ENCODE results near the gene ANTXRL.
"Not testable (repeated sequence)": the region's sequence is repeated elsewhere in the genome, so short reads cannot be mapped to it uniquely, and the experiment has no call there.

The ANTXRL gene

DNA sequence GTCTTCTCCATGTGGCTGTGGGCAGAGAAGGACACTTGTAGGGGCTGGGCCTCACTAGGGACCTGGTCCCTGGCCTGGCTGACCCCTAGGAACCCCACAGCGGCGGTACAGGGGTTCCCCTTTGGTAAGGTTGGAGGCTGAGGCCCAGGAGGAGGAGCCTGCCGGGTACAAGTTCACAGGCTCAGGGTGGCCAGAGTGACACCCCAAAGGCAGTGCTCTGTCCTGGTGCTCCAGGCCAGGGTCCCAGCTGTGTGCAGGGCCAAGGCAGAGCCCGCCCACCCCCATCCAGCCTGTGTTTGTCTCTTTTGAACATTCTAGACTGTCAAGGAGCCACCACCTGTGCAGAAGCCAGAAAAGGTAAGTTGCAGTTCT lies 23.3 kb downstream of the ANTXRL start:
- no peak for TF ChIP-seq POLR2A (IDR thresholded peaks at IDR 0.05; ENCODE audit: low read length)
- TF ChIP-seq GATA1 (IDR thresholded peaks at IDR 0.05; ENCODE audit: low read depth, low read length), result no peak
- DNase-seq, result no peak

DNA sequence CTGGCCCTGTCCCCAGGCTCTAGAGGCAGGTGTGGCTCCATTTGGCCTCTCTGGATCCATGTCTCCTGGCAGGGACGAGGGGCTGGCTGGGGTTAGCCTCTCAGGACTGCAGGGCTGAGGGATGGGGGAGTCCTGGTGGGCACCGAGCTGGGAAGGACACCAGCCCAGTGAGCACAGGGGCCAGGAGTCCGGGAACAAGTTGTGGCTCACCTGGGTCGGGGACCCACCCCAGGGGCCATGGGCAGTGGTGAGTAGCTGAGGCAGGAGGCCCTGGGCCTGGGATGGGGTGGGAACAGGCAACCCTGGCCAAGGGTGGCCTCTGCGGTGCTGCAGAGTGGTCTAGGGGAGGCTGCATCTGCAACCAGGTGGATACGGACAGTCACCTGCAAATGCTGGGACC lies 24.1 kb downstream of the ANTXRL start:
- DNase-seq, result no peak
- no peak for TF ChIP-seq GATA1 (IDR thresholded peaks at IDR 0.05; ENCODE audit: low read depth, low read length)
- no peak for TF ChIP-seq POLR2A (IDR thresholded peaks at IDR 0.05; ENCODE audit: low read length)

DNA sequence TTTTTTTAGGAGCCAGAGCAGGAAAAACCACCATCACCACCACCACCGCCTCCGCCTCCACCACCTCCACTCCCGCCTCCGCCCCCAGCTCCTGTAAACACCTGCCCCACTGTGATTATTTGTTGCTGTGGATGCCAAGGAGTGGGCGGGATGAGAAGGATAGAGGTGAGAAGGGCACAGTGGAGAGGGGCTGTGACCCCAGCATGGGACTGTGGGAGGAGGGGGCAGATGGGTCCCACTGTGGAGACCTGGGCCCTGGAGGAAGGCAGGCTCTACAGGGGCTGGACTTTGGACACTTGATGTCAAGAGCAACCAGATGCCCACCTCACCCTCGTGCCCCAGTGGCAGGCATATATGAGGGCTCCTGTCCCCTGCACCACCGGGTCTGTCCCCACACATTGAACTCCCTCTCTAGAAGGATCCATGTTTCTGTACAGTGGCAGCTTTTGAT lies 24.7 kb downstream of the ANTXRL start:
- DNase-seq, result no peak
- TF ChIP-seq GATA1 (IDR thresholded peaks at IDR 0.05; ENCODE audit: low read depth, low read length) (no peak), POLR2A (IDR thresholded peaks at IDR 0.05; ENCODE audit: low read length) (no peak)

DNA sequence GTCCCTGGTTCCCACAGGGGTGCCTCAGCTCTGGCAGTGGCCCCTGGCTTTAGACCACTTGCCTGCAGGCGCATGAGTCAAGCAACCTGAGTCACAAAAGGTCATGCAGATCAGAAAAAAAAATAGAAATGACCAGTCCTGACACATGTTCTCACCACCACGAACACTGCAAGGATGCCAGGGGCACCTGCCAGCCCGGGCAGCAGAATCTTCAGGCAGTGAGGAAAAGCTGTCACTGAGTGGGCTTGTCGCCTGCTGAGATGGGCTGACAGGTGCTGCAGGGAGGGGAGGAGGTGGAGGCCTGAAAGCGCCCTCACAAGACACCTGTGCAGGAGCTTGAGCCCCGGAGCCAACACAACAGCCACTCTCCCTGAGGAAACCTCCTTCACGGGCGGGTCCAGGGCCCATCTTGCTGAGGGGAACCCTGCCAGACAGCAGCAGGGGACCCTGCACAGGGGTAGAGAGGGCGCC lies 25.2 kb downstream of the ANTXRL start:
- DNase-seq, result not testable (repeated sequence)

DNA sequence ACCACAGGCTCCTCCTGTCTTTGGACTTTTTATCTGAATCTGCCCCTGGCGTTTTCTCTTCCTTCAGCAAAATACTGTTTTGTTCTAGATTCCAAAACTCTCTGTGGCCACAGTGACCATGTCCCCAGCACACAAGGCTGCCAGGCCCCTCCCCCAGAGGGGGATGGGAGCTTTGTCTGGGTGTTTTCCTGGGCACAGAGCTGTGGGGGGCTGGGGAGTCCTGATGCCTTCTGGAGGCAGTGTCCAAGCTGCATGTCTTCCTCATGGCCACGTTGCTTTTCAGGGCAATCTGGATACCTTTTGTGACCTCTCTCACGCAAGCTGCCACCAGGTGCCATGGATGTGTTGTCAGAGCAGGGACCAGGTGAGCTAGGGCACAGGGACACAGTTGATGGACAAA lies 26.2 kb downstream of the ANTXRL start:
- TF ChIP-seq POLR2A (IDR thresholded peaks at IDR 0.05; ENCODE audit: low read length), result no peak
- no peak for TF ChIP-seq GATA1 (IDR thresholded peaks at IDR 0.05; ENCODE audit: low read depth, low read length)
- DNase-seq, result no peak

DNA sequence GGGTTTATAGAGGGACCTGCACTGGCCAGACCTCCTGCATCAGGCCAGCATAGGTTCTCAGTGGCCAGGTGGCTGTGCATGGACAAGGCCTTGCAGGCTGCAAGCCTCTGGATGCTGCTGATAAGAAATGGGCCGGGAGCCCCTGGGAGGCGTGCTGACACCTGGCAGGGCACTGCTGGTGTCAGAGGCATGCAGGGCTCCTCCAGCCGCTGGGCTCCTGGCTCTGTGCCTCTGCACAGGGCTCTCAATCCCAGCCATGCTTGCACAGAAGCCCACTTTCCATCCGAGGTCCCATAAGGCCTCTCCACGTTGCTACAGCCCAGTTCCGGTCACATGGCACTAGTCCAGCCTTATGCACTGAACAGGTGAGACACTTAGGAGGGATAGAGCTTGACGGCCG lies 27.3 kb downstream of the ANTXRL start:
- TF ChIP-seq POLR2A (IDR thresholded peaks at IDR 0.05; ENCODE audit: low read length) (no peak), GATA1 (IDR thresholded peaks at IDR 0.05; ENCODE audit: low read depth, low read length) (no peak)
- no peak for DNase-seq

DNA sequence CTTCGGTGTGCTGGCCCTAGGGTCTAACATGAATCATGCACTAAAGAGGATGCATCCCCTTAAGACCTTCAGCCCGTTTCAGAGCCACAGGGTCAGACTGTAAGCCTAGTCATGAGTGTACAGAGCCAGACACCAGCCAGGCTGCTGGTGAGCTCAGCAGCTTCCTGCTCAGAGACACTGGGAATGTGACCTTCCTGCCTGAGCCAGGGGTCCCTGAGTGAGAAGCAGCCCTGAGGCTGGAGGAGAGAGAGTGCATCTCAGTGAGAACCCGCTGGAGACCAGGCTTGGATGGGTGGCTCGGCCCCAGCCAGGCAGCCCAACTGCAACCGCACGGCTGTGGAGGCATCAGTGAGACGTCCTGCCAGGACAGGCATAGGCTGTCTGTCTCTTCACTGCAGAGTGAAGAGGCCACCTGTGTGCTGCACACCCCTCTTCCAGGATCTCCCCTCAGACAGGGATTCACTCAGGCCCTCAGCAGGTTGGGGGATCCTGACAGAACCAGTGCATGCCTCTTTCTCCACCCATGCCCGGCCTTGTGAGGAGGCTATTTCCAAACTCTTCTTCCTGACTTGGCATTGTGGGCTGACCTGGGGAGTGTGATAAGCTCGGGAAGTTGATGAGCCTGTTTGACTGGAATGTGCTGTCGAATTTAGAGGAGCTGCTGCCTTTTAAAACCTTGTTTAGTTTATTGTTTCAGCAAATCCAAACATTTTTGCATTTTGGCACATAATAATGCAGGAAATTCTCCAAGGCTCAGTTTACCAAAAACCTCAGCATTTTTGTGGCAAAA lies 28.5 kb downstream of the ANTXRL start:
- not testable (repeated sequence) for DNase-seq

DNA sequence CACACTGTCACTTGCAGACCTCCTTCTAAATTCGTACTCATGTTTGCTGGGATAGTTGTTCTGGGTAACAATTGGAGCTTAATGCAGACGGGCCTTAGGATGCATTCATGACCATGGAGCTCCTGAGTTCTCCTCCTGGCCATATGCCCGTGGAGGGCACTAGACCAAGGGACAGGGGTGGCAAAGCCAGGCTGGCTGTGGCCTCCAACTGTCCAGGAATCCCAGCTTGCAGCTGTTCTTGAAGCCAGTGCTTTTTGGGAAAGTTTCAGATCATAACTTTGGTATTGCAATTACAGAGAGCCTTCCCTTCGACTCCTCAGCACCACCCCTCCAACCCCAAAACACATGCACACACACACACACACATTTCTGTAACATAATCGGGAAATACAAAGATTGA lies 30.6 kb downstream of the ANTXRL start:
- TF ChIP-seq POLR2A (IDR thresholded peaks at IDR 0.05; ENCODE audit: low read length) (no peak), GATA1 (IDR thresholded peaks at IDR 0.05; ENCODE audit: low read depth, low read length) (no peak)

DNA sequence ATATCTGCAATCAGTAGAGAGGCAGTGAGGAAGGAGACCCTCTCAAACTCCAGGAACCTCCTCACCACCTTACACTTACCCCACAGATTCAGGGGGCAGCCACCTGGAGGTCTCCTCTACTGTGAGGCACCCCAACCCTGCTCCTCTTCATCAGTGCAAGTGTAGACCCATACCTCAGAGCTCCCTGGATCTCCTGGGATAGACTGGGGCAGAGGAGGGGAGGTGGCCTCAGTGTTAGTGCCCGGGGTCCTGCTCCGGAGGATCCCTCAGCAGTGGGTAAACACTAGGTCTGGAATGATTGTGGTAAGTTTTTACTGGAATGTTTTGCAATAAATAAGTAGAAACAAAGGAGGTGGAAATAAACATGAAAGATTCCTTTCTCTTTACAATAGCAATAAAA lies 31.1 kb downstream of the ANTXRL start:
- no peak for DNase-seq
- TF ChIP-seq POLR2A (IDR thresholded peaks at IDR 0.05; ENCODE audit: low read length), result no peak
- TF ChIP-seq GATA1 (IDR thresholded peaks at IDR 0.05; ENCODE audit: low read depth, low read length), result no peak

More for the DNA sequence above, 30.6 kb downstream of the ANTXRL start:
- no peak for DNase-seq

DNA sequence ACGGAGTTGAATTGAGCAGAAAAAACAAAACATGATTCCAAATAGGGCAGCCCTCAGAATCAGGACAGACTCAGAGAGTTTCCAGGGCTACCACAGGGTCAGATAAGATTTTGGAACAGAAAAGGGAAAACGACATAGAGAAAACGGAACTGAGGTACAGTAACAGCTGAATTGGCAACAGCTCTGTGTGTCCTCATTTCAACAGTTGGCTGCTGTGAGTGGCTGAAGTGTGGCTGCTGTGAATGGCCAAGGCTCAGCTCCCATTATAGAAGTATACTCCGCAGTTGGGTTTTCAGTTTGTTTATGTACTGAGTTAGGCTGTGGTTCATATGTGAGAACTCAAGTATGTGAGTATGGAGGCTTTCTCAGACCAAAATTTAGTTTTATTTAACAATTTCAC lies 32.0 kb downstream of the ANTXRL start:
- DNase-seq, result no peak
- TF ChIP-seq POLR2A (IDR thresholded peaks at IDR 0.05; ENCODE audit: low read length), result no peak
- TF ChIP-seq GATA1 (IDR thresholded peaks at IDR 0.05; ENCODE audit: low read depth, low read length), result no peak

DNA sequence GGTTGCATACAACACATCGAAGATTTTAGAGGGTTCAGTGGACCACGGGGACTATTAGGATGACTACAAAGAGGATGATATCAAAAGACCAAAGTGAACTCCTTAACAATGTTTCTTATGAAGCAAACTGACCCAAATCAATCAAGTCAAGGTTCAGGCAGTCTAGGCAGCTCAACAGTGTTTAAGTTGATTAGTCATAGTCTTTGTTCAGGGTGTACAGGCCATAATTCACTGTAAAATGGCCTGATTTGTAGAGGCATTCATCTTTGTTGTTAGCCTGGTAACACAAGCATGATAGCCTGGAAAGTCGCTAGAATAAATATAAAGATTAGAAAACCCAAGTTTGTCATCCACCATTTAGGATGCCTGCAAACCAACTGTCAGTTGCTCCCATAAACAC lies 32.6 kb downstream of the ANTXRL start:
- no peak for TF ChIP-seq GATA1 (IDR thresholded peaks at IDR 0.05; ENCODE audit: low read depth, low read length)
- TF ChIP-seq POLR2A (IDR thresholded peaks at IDR 0.05; ENCODE audit: low read length), result no peak
- no peak for DNase-seq

DNA sequence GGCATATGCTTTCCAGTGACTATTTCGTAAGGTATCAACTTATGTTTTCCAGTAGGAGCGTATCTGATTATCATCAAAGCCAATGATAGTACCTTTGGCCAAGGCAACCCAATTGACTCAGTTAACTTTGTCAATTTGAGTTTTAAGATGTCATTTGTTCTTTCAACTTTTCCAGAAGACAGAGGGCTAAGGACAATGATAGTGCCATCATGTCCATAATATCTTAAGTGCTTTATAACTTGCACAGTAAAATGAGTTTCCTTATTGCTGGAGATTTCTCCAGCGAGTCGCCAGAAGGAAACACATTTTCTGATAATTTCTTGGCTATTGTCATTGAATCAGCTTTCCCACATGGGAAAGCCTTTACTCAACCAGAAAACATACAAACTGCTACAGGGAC lies 35.0 kb downstream of the ANTXRL start:
- DNase-seq, result no peak
- TF ChIP-seq POLR2A (IDR thresholded peaks at IDR 0.05; ENCODE audit: low read length) (no peak), GATA1 (IDR thresholded peaks at IDR 0.05; ENCODE audit: low read depth, low read length) (no peak)

DNA sequence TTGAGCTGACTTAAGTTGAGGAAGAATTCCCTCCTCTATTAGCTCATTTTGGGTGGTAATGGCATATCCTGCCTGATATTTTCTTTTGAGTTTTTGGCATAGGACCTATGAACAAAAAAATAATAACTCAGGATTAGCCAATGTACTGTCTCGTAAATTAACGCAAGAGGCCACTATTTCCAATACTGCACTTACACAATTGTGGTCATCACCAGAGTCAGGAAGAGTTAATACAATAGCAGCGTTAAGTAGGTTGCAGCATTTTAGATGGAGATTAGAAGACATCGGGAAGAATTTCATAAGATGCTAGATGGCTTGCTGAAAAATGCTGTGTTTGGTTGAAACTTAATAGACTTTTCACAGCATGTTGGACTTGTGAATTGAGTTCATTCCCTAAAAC lies 36.4 kb downstream of the ANTXRL start:
- no peak for DNase-seq
- TF ChIP-seq POLR2A (IDR thresholded peaks at IDR 0.05; ENCODE audit: low read length), result no peak
- no peak for TF ChIP-seq GATA1 (IDR thresholded peaks at IDR 0.05; ENCODE audit: low read depth, low read length)

DNA sequence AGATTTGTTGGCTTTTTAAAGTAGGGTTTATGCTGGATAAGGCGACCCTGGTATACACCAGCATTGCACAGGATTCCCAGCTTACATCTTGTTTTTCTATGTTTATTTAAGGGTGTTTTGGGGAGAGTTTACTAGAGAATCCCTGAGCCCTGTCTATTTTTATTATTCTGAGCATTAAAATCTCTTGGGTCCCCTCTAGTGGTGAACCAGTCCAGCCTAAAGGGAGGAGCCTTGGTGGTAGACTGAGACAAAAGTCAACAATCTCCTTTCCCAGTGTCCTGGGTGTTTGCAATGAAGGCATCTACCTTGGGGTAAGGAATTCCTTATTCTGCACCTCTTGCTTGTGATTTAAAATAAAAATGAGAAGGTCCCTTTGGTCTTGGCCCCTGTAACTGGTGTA lies 38.2 kb downstream of the ANTXRL start:
- TF ChIP-seq GATA1 (IDR thresholded peaks at IDR 0.05; ENCODE audit: low read depth, low read length) (no peak), POLR2A (IDR thresholded peaks at IDR 0.05; ENCODE audit: low read length) (no peak)
- peak in 1 of 2 experiments; percentile 13 for DNase-seq

DNA sequence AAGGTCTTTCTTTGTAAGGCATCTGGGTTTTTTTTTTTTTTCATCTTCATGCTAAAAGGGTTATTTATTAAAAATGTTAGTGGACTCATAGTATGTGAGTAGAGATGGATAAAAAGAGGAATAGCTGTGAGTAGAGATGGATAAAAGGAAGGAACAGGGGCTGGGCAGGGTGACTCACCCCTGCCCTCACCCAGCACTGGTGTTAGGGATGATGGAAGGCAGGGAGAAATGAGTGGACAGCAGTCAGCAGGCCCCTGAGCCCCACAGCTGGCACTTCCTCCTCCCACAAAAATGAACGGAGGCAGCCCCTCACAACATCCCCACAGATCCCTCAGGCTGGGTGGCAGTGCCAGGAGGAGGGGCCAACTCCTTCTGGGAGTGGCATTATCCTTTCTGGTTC lies 39.3 kb downstream of the ANTXRL start:
- TF ChIP-seq POLR2A (IDR thresholded peaks at IDR 0.05; ENCODE audit: low read length) (no peak), GATA1 (IDR thresholded peaks at IDR 0.05; ENCODE audit: low read depth, low read length) (no peak)
- no peak for DNase-seq

DNA sequence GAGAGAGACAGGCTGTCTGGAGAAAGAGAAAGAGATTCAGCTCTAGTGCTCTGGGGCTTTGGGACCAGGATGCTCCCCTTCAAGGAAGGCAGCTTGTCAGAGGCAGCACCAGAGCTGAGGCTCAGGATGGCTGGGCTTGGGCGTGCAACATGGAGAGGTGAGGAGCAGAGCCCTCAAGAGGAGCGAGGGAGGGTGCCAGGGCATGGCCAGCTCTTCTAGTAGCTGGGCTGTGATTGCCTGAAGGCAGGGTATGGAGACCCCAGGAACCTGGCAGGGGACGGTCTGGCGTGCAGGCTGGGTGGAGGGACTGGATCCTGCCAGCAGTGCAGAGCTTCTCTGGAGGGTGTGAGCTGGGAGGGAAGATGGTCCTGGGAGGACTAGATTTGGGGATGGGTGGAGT lies 40.2 kb downstream of the ANTXRL start:
- TF ChIP-seq POLR2A (IDR thresholded peaks at IDR 0.05; ENCODE audit: low read length) (no peak), GATA1 (IDR thresholded peaks at IDR 0.05; ENCODE audit: low read depth, low read length) (no peak)
- no peak for DNase-seq
